ENCODE data around the gene TOMM20. TPM values are rescaled to one million over a fixed set of nuclear protein-coding genes. Genes with fewer than 3 reads are reported as not detected.

TOMM20 gene
- total and polyA plus RNA-seq, 9 of the 15 experiments (the other 6 are each of a cell fraction or from before 2014, with no cell fraction given) = 70.6 to 334 (median 159) TPM

- peak; percentile 76 for TF ChIP-seq CTCFL (IDR thresholded peaks at IDR 0.05; ENCODE audit: borderline replicate concordance, insufficient read depth, low read depth, low read length, poor library complexity, severe bottlenecking)
- no peak for TF ChIP-seq PTBP1 (IDR thresholded peaks at IDR 0.05; ENCODE audit: low read depth, low read length)
- no peak for TF ChIP-seq MCM2 (IDR thresholded peaks at IDR 0.05; ENCODE audit: low read depth)
- TF ChIP-seq ZNF444 (CRISPR knock-in tag; IDR thresholded peaks at IDR 0.05) = no peak
- TF ChIP-seq POLR2B (IDR thresholded peaks at IDR 0.05; ENCODE audit: low read depth, partially characterized antibody) = peak; percentile 96
- TF ChIP-seq RB1 (IDR thresholded peaks at IDR 0.05; ENCODE audit: low read depth) = peak; percentile 86; the same call in 1 of the 2 replicates
- peak; percentile 97 for TF ChIP-seq SETDB1 (IDR thresholded peaks at IDR 0.05; ENCODE audit: low read length)
- TF ChIP-seq TSHZ1 (CRISPR knock-in tag; IDR thresholded peaks at IDR 0.05) = no peak
- peak; percentile 91 for TF ChIP-seq SAP30 (IDR thresholded peaks at IDR 0.05; ENCODE audit: borderline replicate concordance, insufficient read depth, low read depth, low read length, poor library complexity, severe bottlenecking)
- no peak for TF ChIP-seq EWSR1 (IDR thresholded peaks at IDR 0.05; ENCODE audit: borderline replicate concordance, low read depth, partially characterized antibody)
- no peak for TF ChIP-seq ATF3 (IDR thresholded peaks at IDR 0.05)
- peak; percentile 68 for TF ChIP-seq ATF3 (CRISPR knock-in tag; conservative IDR thresholded peaks at IDR 0.05)
- peak; percentile 99 for TF ChIP-seq CXXC5 (CRISPR knock-in tag; IDR thresholded peaks at IDR 0.05)
- TF ChIP-seq SRSF3 (IDR thresholded peaks at IDR 0.05; ENCODE audit: insufficient read depth, low read length) = peak; percentile 93; the same call in 1 of the 2 replicates
- TF ChIP-seq ZNF3 (CRISPR knock-in tag; IDR thresholded peaks at IDR 0.05) = no peak
- TF ChIP-seq HES1 (IDR thresholded peaks at IDR 0.05; ENCODE audit: low read depth) = no peak
- TF ChIP-seq ELK3 (CRISPR knock-in tag; IDR thresholded peaks at IDR 0.05) = no peak
- TF ChIP-seq ZFP30 (CRISPR knock-in tag; IDR thresholded peaks at IDR 0.05; ENCODE audit: borderline replicate concordance) = no peak
Measured at GRCh38 chr1:235128456-235129328, at the start of gene TOMM20 (continued).
